Measurements from ENCODE around the gene MEF2D.

MEF2D gene

GRCh38 chr1:156467385-156467784 is 33.2 kb downstream of the MEF2D start:
- no peak for DNase-seq

- DNase-seq = no peak
Measured at GRCh38 chr1:156465747-156466365, 34.7 kb downstream of the MEF2D start.

- no peak for DNase-seq
Measured at GRCh38 chr1:156464825-156465452, 35.6 kb downstream of the MEF2D start.

GRCh38 chr1:156464335-156464734 is 36.2 kb downstream of the MEF2D start:
- no peak for DNase-seq

GRCh38 chr1:156463874-156464273 is 36.7 kb downstream of the MEF2D start:
- no peak for DNase-seq

GRCh38 chr1:156462954-156463795 is 37.4 kb downstream of the MEF2D start:
- no peak for DNase-seq

GRCh38 chr1:156461781-156462647 is 38.6 kb downstream of the MEF2D start:
- DNase-seq = no peak

GRCh38 chr1:156461109-156461508 is 39.5 kb downstream of the MEF2D start:
- no peak for DNase-seq

- DNase-seq = no peak
Measured at GRCh38 chr1:156460525-156460924, 40.0 kb downstream of the MEF2D start.

GRCh38 chr1:156458181-156458503 is 42.4 kb downstream of the MEF2D start:
- DNase-seq = no peak

- peak; percentile 94 for DNase-seq
Measured at GRCh38 chr1:156456625-156457465, 43.7 kb downstream of the MEF2D start.

- DNase-seq = no peak
Measured at GRCh38 chr1:156455362-156455761, 45.2 kb downstream of the MEF2D start.

GRCh38 chr1:156452907-156453306 is 47.7 kb downstream of the MEF2D start:
- DNase-seq = no peak

- DNase-seq = no peak
Measured at GRCh38 chr1:156451505-156452160, 48.9 kb downstream of the MEF2D start.

GRCh38 chr1:156448134-156448967 is 52.2 kb downstream of the MEF2D start:
- no peak for DNase-seq

- peak; percentile 73 for DNase-seq
Measured at GRCh38 chr1:156445789-156446263, 54.7 kb downstream of the MEF2D start.

- peak; percentile 27 for DNase-seq
Measured at GRCh38 chr1:156444407-156445001, 56.1 kb downstream of the MEF2D start.

- no peak for DNase-seq
Measured at GRCh38 chr1:156443286-156443685, 57.3 kb downstream of the MEF2D start.

- no peak for DNase-seq
Measured at GRCh38 chr1:156440654-156441437, 59.7 kb downstream of the MEF2D start.
